GM18868 (cell line): Measurements from ENCODE around the gene ABI3.
A peak's percentile ranks its signal among the peaks of the same experiment; 100 is the strongest.

Experiments used
- ATAC-seq: cut with Tn5 transposase; IDR thresholded peaks from one replicate; pipeline ENCODE4 v1.9.1; 2021; ENCODE audit warnings: mild to moderate bottlenecking, moderate library complexity; ENCODE audit not compliant: unreplicated experiment

Gene ABI3

DNA sequence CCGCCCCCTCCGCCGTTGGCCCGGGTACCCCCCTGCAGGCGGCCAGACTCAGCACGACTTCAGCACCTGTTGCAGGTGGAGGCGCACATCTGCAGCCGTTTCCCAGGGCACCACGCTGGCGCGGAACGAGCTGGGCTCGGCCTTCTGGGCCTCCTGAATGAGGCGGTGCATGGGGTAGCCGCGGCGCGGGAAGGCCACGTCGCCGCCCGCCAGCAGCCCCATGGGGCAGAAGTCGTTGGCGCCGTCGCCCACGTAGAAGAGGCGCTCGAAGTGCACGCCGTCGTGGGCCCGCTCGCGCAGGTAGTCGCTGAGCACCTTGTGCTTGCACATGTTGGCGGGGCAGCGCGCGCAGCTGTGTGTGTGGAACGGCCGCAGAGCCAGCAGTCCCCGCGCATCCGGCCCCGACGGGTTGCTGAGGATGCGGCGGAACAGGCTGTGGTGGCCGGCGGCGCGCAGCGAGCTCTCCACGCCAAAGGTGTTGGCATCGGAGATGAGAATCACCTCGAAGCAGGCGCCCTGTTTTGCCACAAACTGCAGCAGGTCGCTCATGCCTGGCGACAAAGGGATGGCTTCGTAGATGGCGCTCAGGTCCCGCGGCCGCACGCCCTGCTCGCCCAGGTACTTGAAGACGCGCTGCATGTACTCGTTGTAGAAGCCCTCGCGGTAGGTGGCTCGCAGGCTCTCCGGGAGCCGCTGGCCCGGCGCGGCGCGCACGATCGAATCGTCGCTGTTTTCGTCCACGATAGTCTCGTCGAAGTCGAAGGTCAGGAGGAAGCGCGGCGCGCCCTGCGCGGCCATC lies 13.9 kb downstream of the ABI3 start:
- no peak for ATAC-seq

DNA sequence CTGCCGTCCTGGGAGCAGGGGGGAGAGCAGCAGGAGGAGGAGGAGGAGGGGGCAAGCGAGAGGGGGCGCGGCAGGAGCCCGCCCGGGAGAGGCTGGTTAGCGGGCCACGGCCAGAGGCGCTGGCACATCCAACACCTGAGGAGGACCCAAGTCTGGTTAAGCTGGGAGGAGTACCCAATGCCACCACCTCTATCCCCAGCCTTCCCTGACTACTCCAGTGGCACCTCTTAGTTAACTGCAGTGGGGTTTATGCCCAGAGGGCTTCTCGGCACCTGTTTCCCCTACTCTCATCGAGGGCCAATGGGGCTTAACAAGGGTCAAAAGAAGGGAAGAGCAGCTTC lies 14.5 kb downstream of the ABI3 start:
- ATAC-seq = no peak

DNA sequence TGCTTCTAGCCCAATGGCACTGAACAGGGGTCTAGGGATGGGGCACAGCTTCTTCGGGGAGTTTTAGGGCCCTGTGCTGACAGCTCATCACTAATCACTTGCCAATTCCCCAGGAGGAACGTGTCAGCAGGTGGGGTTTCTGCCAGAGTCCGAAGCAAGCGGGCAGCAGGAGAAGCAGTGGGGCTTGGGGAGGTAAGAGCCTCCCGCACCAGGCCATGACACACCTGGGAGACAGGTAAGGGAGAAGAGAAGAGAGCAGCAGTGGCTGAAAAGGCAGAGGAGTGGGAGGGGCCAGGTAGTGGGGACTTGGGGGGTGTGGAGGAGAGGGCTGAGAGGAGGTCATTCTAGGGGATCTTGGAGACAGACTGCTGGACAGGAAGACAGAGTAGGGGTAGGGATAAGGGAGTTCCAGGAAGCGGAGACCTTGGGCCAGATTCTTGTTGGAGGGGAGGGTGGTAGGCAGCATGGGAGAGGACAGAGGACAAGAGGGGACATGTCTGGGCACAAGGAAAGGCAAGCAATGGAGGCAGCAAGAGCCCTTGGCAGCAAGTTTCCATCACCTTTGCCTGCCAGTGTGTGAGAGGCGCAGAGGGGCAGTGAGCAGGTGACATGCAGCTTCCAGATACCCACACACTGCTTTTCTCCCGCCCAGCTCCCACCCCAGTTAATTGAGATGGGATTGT lies 15.2 kb downstream of the ABI3 start:
- no peak for ATAC-seq

DNA sequence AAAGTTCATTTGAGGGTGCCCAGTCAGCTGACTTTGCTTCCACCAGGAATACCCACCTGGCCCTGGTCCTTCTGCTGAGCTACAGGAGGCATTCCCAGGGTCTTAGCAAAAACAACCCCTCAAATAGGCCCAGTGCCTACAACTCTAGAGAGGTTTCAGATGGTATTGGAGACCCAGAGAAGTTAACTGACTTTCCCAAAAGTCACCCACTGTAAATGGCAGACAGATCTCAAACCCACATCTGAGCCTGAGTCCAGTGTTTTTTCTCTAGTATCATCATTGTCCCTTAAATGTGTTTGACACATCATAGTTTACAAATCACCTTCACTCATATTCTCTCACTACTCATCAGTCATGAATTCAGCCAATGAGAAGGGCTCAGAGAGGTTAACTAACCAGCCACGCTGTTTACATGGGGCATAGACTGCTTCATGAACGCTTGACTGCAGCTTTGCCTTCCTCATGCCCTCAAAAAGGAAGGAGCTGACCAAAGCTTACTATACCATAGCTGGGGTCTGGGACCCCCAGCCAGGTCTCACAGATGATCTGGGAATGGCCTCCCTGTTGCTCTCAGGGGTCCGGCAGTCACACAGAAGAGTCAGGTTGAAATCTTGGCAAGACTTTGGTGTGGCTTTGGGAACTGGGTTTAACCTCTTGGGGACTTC lies 16.4 kb downstream of the ABI3 start:
- ATAC-seq = no peak

DNA sequence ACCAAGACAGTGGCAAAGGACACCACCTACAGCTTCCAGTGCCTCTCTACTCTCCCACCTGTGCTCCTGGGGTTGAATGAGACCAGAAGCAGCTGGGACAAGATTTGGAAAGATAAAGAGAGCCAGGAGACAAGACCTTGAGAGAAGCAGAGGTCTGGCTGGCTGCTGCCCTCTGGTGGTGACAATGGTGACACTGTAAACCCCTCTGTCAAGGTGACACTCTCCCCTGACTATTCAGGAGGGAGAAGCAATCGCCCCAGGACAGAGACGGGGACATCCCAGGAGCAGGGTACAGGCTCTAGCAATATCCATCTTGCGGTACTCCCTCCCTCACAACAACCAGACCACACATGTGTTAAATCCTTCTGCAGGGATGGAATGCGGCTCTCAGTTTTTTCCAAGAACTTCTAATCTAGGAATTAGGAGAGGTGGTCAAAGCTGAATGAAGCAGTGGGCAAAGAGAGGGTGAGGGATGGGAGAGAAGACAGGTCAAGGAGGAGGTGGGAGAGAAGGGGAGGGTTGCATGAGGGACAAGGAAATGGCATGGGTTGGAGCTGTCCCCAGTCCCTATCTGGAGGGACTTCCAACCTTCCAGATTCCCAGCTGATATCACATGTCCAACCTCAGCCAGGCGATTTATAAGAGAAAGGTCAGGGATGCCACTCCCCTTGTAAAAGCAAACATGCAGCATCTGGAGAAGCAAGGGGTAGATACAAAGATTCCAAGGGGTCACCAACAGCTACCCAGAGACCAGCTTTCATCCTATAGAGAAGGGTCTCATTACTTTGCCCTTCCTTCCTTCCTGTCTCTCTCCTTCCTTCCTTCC lies 17.1 kb downstream of the ABI3 start:
- no peak for ATAC-seq

DNA sequence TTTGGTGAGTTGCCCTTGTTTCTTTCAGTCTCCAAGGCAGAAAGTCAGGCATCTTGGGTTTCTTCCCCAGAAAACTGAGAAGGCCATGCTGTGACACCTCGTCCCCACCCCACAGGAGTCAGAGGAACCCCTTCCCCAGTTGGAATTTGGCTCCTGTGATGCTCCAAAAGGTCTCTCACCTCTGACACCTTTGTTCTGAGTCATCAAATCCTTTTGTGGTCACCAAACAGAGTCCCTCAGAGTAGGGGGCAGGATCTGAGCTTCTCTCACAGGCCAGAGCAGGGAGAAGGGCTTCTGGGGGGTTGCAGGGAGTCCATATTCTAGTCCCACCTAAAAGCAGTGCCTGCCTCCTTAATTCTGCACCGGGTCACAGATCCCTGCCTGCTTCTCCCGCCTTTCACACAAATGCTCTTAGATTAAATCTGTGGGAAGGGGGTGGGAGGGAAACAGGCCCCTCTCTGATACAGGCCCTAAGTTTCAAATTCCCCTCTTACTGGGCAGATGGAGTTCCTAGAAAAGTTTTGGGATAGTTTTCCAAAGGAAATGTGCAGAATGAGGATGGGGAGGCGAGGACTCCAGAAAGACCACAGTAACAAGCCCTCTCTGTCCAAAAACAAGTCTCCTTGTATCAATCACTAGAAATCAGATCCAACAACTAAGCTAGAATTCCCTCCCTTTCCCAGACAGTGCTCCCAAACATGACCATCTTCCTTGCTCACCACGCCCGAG lies 18.7 kb downstream of the ABI3 start:
- ATAC-seq = no peak

DNA sequence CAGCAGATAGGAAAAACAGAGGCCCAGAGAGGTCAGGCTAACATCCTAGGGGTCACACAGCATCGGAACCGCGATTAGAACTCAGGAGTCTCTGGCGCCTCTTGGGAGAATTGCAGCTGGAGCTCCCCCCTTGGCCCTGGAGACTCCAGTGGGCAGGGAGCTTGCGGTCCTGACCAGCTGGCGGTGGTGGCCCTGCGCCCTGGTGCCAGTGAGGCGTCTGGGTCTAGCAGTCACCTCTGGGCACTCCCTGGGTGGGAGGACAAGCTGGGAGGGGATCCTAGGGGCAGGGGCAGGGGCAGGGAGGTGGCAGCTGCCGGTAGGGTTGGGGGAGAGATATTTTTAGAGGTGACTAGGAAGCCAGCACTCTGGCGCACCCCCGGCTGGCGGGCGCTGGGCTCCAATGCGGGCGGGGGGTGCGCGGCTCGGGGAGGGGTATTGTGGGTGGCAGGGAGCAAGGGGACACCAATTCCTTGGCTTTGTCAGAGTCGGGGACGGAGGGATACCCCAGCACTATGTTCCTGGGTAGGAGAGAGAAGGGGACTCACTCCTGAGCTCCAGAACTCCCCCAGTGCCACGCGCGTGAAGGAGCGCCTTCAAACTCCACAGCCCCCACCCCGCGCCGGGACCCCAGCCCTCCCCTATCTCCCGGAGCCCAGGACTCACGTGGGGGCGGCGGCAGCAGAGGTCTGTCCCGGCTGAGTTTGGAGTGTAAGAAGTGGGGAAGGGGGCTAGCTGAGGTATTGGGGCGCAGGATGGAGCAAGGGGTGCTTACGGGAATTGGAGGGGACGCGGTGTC lies 19.5 kb downstream of the ABI3 start:
- ATAC-seq = peak; percentile 7

DNA sequence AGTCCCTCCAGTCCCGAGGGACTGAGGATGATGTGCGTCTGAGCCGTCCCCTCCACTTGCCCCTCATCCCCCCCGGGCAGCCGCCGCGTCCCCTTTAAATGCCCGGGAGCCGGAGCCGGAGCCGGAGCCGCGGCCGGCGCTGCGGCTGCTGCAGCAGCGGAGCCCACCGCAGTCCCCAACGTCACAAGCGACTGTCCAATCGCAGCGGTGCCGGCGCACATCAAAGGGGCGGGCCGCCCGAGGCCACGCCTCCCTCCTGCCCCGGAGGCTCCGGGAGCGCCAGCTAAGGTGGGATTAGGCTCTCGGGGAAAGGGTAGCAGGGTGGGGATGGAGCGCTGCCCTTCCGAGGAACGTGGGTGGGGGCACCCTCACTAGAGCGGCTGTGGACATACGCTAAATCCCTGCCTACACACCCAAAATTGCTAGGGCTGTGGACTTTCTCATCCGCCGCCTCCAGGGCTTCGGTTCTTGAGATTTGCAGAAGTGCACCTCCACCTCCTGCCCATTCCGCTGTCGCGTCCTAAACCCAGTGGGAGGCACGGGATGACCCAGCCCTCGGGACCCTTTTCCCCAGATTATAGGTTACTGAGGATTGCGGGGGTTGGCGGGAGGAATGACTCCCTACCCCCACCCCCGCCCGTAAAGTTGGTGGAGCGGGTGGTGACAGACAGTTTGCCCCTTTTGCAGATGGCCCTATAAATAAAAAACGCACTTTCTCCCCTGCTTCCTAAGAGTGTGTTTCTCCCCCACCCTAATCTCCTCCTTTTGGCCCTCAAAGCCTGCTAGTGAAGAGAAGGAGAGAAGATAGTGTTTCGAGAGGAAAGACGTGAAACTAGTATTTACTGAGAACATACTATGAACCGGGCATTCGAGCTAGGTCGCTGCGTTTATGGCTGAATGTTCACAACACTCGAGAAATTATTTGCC lies 20.4 kb downstream of the ABI3 start, which contains the start of gene PHOSPHO1:
TSS of gene PHOSPHO1 (minus strand) at position 152 of the 927 bp plus-strand sequence. CDS start 4,096 bp downstream, outside the sequence.
- peak; percentile 89 for ATAC-seq

DNA sequence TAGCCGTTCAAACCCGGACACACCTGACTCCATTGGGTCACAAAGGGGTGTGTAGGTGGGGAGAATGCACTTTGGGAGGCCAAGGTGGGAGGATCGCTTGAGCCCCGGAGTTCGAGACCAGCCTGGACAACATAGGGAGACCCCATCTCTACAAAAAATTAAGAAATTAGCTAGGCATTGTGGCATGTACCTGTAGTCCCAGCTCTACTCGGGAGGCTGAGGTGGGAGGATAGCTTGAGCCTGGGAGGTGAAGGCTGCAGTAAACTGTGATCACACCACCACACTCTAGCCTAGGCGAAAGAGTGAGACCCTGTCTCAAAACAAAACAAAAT lies 21.0 kb downstream of the ABI3 start:
- ATAC-seq = no peak

DNA sequence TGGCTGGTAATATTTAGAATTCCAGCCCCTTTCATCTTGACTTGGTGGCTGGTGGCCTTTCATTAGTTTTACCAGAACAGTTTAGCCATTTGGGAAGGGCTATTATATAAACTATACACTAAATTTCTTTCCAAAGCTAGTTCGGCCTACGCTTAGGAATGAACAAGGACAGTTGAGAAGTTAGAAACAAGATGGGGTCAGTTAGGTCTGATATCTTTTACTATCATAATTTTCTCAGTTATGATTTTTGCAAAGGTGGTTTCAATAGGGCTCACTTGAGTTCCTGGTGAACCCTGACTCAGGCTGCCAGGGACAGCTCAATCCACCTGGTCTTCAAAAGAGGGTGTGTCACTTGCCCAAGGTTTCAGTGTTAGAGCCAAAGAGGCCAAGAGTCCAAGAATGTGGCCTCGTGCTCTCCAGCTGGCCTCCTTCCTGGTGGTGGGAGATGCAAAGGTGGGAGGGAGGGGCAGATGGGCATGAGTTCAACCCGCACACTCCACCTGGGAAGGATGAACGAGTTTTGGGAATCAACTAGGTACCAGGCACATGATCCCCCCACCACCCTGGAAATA lies 24.1 kb downstream of the ABI3 start:
- no peak for ATAC-seq

DNA sequence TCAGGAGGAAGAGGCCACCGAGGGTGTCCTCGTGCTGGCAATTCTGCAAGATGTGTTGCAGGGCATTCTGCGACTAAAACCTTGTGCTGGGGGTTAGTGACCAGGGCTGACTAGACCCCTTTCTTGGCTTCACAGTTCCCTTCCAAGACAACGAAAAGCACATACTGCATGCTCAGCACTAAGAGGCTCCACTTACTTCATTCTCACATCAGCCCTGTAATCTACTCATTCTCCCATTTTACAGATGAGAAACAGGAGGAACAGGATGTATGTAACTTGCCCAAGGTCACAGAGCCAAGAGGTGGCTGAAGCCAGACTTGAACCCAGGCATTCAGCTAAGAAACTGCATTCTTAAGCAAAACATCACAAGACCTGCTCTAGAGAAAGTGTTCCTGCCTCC lies 25.4 kb downstream of the ABI3 start:
- ATAC-seq = no peak

DNA sequence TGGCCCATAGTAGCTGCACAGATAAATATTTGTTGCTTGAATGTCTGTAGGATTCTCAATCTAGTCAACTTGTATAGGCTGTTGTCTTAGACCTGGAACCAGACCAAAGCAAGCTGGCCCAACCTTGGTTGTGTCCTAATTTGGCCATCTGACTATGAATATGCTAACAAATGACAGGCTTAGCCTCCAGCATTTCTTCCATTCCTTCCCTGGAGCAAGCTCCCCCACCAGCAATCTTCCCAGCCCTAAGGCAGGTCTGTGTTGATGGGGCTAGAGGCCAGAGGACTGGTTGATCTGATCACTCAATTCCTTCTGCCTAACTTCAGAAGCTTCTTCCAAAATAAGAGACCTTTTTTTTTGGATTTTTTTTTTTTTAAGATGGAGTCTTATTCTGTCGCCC lies 29.5 kb downstream of the ABI3 start:
- no peak for ATAC-seq

DNA sequence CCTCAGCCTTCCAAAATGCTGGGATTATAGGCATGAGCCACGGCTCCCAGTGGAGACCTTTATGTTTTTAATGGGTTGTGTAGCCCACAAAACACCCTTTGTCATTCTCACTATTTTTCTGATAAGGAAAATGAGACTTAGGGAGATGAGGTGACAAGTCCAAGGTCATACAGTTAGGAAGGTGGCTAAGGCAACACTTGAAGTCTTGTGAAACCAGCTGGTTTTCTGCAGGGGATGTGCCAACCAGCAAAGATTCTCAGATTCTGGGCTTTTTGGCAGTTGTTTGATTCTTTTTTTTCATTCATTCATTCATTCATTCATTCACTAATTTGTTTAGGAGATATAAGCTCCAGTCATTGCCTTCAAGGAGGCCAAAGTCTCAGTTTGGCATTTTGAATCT lies 30.1 kb downstream of the ABI3 start:
- no peak for ATAC-seq

DNA sequence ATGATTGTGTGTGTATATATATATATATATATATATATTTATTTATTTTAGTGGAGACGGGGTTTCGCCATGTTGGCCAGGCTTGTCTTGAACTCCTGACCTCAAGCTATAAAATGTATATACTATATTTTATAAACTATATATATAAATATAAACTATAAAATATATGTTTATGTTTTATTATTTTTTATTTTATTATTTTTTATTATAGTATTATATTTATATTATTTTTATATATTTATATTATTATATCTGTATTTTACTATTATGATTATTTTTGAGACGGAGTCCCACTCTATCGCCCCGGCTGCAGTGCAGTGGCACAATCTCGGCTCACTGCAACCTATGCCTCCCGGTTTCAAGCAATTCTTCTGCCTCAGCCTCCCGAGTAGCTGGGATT lies 30.5 kb downstream of the ABI3 start:
- no peak for ATAC-seq

DNA sequence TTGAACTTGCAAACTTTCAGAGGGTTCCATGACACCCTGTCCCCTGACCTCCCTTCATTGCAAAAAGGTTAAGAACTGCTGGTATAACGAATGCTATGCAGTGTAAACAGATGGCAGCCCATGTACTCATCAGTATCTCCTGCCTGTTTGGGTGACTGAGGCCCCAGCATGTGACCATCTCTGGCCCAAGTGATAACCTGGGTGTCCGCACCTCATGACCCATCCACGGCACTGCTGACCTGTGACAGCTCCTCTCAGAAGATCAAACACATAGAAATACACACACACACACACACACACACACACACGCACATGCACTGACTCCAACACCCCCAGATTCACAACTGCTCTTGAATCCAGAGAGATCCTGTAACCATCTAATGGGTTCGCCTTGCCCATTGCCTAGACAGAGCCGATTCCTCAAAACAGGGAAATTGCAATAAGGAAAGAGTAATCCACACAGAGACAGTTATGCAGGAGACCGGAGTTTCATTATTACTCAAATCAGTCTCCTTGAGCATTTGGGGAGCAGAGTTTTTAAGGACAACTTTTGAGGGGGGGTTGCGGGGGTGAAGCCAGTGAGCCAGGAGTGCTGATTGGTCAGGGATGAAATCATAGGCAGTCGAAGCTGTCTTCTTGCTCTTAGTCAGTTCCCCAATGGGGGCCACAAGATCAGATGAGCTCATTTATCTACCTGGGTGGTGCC lies 31.3 kb downstream of the ABI3 start:
- ATAC-seq = no peak

DNA sequence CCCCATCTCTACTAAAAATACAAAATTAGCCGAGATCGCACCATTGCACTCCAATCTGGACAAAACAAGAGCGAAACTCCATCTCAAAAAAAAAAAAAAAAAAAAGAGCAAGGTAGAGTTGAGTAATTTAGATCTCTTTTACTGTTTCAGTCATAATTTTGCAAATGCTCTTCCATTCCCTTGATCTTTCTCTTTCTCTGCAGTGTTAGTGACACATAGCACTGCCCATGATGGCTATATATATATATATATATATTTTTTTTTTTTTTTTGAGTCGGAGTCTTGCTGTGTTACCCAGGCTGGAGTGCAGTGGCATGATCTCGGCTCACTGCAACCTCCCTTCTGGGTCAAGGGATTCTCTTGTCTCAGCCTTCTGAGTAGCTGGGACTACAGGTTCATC lies 32.3 kb downstream of the ABI3 start:
- ATAC-seq = no peak

DNA sequence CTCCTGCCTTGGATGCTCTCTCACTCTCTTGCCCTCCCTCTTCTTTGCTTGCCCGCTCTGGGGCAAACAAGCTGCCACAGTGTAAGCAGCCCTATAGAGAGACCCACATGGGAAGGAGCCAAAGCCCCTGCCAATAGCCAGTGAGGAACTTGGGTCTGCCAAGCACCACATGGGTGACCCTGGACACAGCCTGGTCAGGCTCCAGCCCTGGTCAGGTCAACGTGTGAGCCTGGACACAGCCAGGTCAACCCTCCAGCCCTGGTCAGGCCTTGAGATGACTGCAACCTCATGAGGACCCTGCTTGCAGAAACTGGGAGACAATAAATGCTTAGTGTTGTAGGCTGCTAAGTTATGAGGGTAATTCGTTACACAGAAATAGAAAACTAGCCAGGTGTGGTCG lies 34.3 kb downstream of the ABI3 start:
- no peak for ATAC-seq

DNA sequence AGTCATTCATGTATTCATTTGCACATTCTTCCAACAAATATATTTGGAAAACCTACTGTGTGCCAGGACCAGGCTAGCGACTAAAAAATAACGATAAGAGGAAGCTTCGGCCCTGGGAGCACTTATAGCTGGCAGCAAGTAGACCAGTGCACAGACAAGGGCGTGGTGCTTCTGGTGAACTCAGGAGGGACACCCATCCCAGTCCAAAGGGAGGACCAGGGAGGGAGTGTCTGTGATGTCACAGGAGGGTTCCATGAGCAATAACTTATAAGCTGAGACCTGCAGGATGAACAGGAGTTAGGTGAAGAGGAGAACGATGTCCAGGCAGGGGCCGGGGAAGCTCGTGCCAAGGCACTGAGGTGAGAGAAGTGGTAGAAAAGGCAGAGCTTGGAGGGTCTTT lies 37.4 kb downstream of the ABI3 start:
- ATAC-seq = no peak
